ENCODE results near the gene SFTA2.
"Not testable (repeated sequence)": the region's sequence is repeated elsewhere in the genome, so short reads cannot be mapped to it uniquely, and the experiment has no call there.

DNA sequence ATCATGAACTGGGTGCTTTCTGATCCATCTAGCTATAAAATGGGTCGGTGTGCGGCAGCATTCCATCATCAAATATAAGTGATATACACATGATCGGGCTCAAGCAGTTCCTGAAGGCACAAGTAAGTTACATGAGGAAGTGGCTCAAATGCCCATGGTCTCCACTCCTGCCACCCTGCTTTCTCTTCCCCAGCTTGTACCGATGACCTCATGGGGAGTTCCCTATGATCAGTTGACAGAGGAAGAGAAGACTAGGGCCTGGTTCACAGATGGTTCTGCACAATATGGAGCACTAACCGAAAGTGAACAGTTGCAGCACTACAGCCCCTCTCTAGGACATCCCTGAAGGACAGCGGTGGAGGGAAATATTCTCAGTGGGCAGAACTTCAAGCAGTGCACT lies 37.2 kb upstream of the SFTA2 start:
- TF ChIP-seq, protein P1, sequence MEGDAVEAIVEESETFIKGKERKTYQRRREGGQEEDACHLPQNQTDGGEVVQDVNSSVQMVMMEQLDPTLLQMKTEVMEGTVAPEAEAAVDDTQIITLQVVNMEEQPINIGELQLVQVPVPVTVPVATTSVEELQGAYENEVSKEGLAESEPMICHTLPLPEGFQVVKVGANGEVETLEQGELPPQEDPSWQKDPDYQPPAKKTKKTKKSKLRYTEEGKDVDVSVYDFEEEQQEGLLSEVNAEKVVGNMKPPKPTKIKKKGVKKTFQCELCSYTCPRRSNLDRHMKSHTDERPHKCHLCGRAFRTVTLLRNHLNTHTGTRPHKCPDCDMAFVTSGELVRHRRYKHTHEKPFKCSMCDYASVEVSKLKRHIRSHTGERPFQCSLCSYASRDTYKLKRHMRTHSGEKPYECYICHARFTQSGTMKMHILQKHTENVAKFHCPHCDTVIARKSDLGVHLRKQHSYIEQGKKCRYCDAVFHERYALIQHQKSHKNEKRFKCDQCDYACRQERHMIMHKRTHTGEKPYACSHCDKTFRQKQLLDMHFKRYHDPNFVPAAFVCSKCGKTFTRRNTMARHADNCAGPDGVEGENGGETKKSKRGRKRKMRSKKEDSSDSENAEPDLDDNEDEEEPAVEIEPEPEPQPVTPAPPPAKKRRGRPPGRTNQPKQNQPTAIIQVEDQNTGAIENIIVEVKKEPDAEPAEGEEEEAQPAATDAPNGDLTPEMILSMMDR (IDR thresholded peaks at IDR 0.05; ENCODE audit: insufficient read depth, low read length) = not testable (repeated sequence)
- not testable (repeated sequence) for TF ChIP-seq POLR2AphosphoS5 (IDR thresholded peaks at IDR 0.05; ENCODE audit: low read depth)
- TF ChIP-seq, protein P2, sequence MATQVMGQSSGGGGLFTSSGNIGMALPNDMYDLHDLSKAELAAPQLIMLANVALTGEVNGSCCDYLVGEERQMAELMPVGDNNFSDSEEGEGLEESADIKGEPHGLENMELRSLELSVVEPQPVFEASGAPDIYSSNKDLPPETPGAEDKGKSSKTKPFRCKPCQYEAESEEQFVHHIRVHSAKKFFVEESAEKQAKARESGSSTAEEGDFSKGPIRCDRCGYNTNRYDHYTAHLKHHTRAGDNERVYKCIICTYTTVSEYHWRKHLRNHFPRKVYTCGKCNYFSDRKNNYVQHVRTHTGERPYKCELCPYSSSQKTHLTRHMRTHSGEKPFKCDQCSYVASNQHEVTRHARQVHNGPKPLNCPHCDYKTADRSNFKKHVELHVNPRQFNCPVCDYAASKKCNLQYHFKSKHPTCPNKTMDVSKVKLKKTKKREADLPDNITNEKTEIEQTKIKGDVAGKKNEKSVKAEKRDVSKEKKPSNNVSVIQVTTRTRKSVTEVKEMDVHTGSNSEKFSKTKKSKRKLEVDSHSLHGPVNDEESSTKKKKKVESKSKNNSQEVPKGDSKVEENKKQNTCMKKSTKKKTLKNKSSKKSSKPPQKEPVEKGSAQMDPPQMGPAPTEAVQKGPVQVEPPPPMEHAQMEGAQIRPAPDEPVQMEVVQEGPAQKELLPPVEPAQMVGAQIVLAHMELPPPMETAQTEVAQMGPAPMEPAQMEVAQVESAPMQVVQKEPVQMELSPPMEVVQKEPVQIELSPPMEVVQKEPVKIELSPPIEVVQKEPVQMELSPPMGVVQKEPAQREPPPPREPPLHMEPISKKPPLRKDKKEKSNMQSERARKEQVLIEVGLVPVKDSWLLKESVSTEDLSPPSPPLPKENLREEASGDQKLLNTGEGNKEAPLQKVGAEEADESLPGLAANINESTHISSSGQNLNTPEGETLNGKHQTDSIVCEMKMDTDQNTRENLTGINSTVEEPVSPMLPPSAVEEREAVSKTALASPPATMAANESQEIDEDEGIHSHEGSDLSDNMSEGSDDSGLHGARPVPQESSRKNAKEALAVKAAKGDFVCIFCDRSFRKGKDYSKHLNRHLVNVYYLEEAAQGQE (IDR thresholded peaks at IDR 0.05; ENCODE audit: insufficient replicate concordance, low read depth) = not testable (repeated sequence)
